Chondrocyte (in vitro differentiated cells): ENCODE measurements around the gene FAF1. TPM values are rescaled to one million over a fixed set of nuclear protein-coding genes. Genes with fewer than 3 reads are reported as not detected.
"Not testable (repeated sequence)": the region's sequence is repeated elsewhere in the genome, so short reads cannot be mapped to it uniquely, and the experiment has no call there.

Source experiments
- DNase-seq: peaks from one replicate; pipeline ENCODE4 v3.0.0; 2021; ENCODE audit warnings: mixed read lengths, low spot score
- H3K27ac Mint-ChIP-seq: one replicate; pipeline ENCODE4 v1.8.0; 2021; ENCODE audit warnings: mild to moderate bottlenecking, moderate library complexity, mixed read lengths; ENCODE audit not compliant: unreplicated experiment
- H3K27me3 Mint-ChIP-seq: 2 replicates; pipeline ENCODE4 v1.8.0; 2021; ENCODE audit warnings: low read depth, mixed read lengths
- H3K36me3 Mint-ChIP-seq: 2 replicates; pipeline ENCODE4 v1.8.0; 2021; ENCODE audit warnings: low read depth, mixed read lengths
- H3K4me1 Mint-ChIP-seq: 2 replicates; pipeline ENCODE4 v1.8.0; 2021; ENCODE audit warnings: low read depth, mild to moderate bottlenecking, mixed read lengths
- H3K4me3 Mint-ChIP-seq: one replicate; pipeline ENCODE4 v1.8.0; 2021; ENCODE audit warnings: mild to moderate bottlenecking, moderate library complexity, mixed read lengths; ENCODE audit not compliant: unreplicated experiment
- H3K9me3 Mint-ChIP-seq: 2 replicates; pipeline ENCODE4 v1.8.0; 2021; ENCODE audit warnings: low read depth, mixed read lengths
- total RNA-seq: library from RNA; stranded (reverse); gene quantifications from 3 replicates; pipeline ENCODE4 v1.2.1, GENCODE V29; 2021
- TF ChIP-seq, protein P1 (sequence below): fragments of 200-600 bp; sonication (generic); IDR thresholded peaks from 2 replicates; pipeline ENCODE4 v1.5.0; 2021; ENCODE audit warnings: antibody characterized with exemption, mild to moderate bottlenecking, moderate library complexity

FAF1 gene
- total RNA-seq, 1 donor from 2014 or later = 38.7 TPM

DNA sequence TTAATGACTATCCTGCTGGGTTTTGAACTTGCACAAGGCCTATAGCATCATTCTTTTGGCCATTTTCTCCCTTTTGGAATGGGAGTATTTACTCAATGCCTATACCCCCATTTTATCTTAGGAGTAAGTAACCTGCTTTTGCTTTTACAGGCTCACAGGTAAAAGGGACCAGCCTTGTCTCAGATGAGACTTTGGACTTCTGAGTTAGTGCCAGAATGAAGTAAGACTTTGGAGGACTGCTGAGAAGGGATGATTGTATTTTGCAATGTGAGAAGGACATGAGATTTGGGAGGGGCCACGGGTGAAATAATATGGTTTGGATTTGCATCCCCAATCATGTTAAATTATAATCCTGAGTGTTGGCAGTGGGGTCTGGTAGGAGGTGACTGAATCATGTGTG is 212.7 kb downstream of the FAF1 start:
- H3K9me3 Mint-ChIP-seq = no peaks in the 10 kb centered on the region
- DNase-seq = no peak
- H3K4me3 Mint-ChIP-seq = no peak overlapping the region
- TF ChIP-seq, protein P1, sequence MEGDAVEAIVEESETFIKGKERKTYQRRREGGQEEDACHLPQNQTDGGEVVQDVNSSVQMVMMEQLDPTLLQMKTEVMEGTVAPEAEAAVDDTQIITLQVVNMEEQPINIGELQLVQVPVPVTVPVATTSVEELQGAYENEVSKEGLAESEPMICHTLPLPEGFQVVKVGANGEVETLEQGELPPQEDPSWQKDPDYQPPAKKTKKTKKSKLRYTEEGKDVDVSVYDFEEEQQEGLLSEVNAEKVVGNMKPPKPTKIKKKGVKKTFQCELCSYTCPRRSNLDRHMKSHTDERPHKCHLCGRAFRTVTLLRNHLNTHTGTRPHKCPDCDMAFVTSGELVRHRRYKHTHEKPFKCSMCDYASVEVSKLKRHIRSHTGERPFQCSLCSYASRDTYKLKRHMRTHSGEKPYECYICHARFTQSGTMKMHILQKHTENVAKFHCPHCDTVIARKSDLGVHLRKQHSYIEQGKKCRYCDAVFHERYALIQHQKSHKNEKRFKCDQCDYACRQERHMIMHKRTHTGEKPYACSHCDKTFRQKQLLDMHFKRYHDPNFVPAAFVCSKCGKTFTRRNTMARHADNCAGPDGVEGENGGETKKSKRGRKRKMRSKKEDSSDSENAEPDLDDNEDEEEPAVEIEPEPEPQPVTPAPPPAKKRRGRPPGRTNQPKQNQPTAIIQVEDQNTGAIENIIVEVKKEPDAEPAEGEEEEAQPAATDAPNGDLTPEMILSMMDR = no peak
- H3K36me3 Mint-ChIP-seq = peaks cover 1% of the 10 kb centered on the region
- H3K27ac Mint-ChIP-seq = no peak overlapping the region
- no peaks in the 10 kb centered on the region for H3K27me3 Mint-ChIP-seq
- H3K4me1 Mint-ChIP-seq = peaks cover 9% of the 10 kb centered on the region

DNA sequence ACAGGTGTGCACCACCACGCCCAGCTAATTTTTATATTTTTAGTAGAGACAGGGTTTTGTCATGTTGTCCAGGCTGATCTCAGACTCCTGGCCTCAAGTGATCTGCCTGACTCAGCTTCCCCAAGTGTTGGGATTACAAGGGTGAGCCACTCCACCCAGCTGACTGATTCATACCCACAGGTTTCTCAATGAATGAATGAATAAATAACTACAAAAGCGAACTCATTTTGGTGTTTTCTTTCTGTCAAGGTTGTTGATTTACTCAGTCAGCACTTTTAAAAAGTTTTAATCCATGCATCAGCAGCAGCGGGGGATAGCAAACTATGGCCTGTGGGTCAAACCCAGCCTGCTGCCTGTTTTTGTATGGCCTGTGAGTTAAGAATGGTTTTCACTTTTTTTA is 217.5 kb downstream of the FAF1 start:
- H3K4me3 Mint-ChIP-seq = no peak overlapping the region
- TF ChIP-seq, protein P1 = no peak
- peaks cover 1% of the 10 kb centered on the region for H3K36me3 Mint-ChIP-seq
- H3K4me1 Mint-ChIP-seq = no peaks in the 10 kb centered on the region
- H3K27ac Mint-ChIP-seq = no peak overlapping the region
- H3K27me3 Mint-ChIP-seq = no peaks in the 10 kb centered on the region
- no peak for DNase-seq
- no peaks in the 10 kb centered on the region for H3K9me3 Mint-ChIP-seq

DNA sequence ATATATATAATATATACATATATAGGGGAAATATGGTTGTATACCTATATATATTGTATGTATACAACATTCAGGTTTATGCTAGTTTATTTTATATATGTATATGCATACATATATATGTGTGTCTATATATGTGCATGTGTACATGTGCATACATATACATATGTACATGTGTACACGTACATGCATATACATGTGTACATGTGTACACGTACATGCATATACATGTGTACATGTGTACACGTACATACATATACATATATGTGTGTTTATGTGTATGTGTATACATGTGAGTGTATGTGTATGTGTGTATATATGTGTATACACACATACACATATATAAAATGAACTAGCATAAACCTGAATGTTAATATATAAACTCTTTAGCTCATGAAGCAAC is 220.9 kb downstream of the FAF1 start:
- no peaks in the 10 kb centered on the region for H3K9me3 Mint-ChIP-seq
- TF ChIP-seq, protein P1 = no peak
- H3K27me3 Mint-ChIP-seq = no peaks in the 10 kb centered on the region
- peaks cover 1% of the 10 kb centered on the region for H3K36me3 Mint-ChIP-seq
- no peak overlapping the region for H3K4me3 Mint-ChIP-seq
- no peaks in the 10 kb centered on the region for H3K4me1 Mint-ChIP-seq
- no peak overlapping the region for H3K27ac Mint-ChIP-seq
- no peak for DNase-seq

DNA sequence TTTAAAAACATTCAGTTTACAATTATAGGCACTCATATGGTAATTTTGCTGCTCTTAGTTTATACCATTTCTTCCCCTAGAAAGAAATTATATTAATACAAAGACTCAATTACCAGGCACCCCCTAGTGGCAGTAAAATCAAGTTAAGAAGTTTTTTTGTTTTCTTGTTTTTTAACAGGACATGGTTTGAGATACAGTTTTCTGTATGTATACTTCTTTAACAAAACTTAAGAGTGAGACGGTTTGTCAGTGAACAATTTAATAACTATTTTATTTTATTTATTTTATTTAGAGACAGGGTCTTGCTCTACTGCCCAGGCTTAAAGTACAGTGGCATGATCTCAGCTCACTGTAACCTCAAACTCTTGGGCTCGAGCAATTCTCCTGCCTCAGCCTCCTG is 224.6 kb downstream of the FAF1 start:
- Mint-ChIP-seq H3K27me3 (no peaks in the 10 kb centered on the region), H3K27ac (no peak overlapping the region), H3K9me3 (no peaks in the 10 kb centered on the region), H3K36me3 (no peaks in the 10 kb centered on the region), H3K4me3 (no peak overlapping the region), H3K4me1 (no peaks in the 10 kb centered on the region)
- no peak for DNase-seq
- TF ChIP-seq, protein P1 = peak; percentile 87

DNA sequence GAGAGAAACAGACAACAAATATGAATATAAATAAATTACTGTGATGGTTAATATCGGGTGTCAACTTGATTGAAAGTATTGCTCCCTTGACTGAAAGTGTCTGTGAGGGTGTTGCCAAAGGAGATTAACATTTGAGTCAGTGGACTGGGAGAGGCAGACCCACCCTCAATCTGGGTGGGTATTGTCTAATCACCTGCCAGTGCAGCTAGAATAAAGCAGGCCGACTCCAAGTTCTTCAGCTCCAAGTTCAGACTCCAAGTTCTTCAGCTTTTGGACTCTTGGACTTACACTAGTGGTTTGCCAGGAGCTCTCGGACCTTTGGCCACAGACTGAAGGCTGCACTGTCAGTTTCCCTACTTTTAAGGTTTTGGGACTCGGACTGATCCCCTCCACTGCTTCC is 232.5 kb downstream of the FAF1 start:
- H3K4me3 Mint-ChIP-seq, H3K27ac Mint-ChIP-seq, H3K27me3 Mint-ChIP-seq, H3K4me1 Mint-ChIP-seq, H3K36me3 Mint-ChIP-seq, DNase-seq, H3K9me3 Mint-ChIP-seq: not testable (repeated sequence)

DNA sequence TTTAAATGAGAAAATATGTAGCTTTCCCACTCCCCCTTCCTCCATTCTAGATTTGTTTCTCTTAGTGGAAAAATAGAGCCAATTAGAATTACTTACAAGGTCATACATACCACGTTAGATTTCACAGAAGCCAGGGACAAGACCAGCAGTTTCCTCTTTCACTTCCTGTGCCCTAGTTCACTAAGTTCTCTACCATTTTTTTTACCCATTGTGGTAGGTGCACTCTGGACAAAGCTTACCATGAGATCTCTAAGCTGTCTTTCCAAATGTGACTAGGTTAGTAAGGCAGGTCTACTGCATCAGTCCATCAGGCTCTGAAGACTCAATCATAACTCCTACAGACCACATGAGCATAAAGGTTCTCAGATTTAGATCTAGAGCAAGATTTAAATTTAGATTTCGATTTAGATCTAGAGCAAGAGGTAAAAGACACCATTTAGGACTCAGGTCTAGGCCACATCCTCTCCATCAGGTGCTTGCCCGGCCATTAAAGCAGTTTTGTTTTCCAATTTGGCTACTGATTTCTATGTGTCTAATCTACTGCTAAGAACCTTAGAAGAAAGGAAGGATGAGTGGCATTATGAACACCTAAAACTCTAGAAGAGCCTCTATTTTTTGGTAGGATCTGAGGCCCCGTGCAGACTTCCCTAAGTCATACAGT is 235.3 kb downstream of the FAF1 start:
- H3K27ac Mint-ChIP-seq = no peak overlapping the region
- no peaks in the 10 kb centered on the region for H3K27me3 Mint-ChIP-seq
- no peak for DNase-seq
- TF ChIP-seq, protein P1 = no peak
- no peaks in the 10 kb centered on the region for H3K4me1 Mint-ChIP-seq
- H3K4me3 Mint-ChIP-seq = no peak overlapping the region
- H3K9me3 Mint-ChIP-seq = no peaks in the 10 kb centered on the region
- H3K36me3 Mint-ChIP-seq = peaks cover 4% of the 10 kb centered on the region
